Neural cell (in vitro differentiated cells): ENCODE measurements around the gene ZBP1. TPM values are rescaled to one million over a fixed set of nuclear protein-coding genes. Genes with fewer than 3 reads are reported as not detected.

ENCODE experiments used
- H2AFZ ChIP-seq: fragments of 200-600, 300-800 bp; sonication (generic), shearing (Covaris generic); 2 replicates; pipeline ENCODE4 v1.6.0; 2014; ENCODE audit warnings: low read depth, mild to moderate bottlenecking, antibody characterized with exemption, low read length, moderate library complexity
- H3F3A ChIP-seq: fragments of 200-600 bp; shearing (Covaris generic); 2 replicates; pipeline ENCODE4 v1.6.1; 2016; ENCODE audit warnings: mild to moderate bottlenecking, moderate library complexity, mixed read lengths, antibody characterized with exemption, low read length; ENCODE audit not compliant: insufficient read depth, poor library complexity, severe bottlenecking
- H3K27ac ChIP-seq: fragments of 200-600, 300-800 bp; sonication (generic), shearing (Covaris generic); 2 replicates; pipeline ENCODE4 v1.5.1; 2014; ENCODE audit warnings: mild to moderate bottlenecking, low read length, moderate library complexity
- H3K27me3 ChIP-seq: fragments of 300-800, 200-600 bp; sonication (generic), shearing (Covaris generic); 2 replicates; pipeline ENCODE4 v1.6.0; 2014; ENCODE audit warnings: mild to moderate bottlenecking, low read depth, low read length, moderate library complexity; ENCODE audit not compliant: insufficient read depth
- H3K36me3 ChIP-seq: fragments of 300-800, 200-600 bp; sonication (generic), shearing (Covaris generic); 2 replicates; pipeline ENCODE4 v1.5.1; 2014; ENCODE audit warnings: mild to moderate bottlenecking, antibody characterized with exemption, low read length, moderate library complexity; ENCODE audit not compliant: insufficient read depth
- H3K4me2 ChIP-seq: fragments of 300-800, 200-600 bp; sonication (generic), shearing (Covaris generic); 2 replicates; pipeline ENCODE4 v1.6.0; 2014; ENCODE audit warnings: mild to moderate bottlenecking, low read length
- H3K4me3 ChIP-seq: fragments of 300-800, 200-600 bp; sonication (generic), shearing (Covaris generic); 2 replicates; pipeline ENCODE4 v1.5.1; 2014; ENCODE audit warnings: mild to moderate bottlenecking, low read length, moderate library complexity
- H3K79me2 ChIP-seq: fragments of 200-600 bp; shearing (Covaris generic); replicated peaks from 2 replicates; pipeline ENCODE4 v1.6.0; 2014; ENCODE audit warnings: mild to moderate bottlenecking, low read length, moderate library complexity; ENCODE audit not compliant: insufficient read depth
- H3K9ac ChIP-seq: fragments of 300-800, 200-600 bp; sonication (generic), shearing (Covaris generic); 2 replicates; pipeline ENCODE4 v1.6.1; 2016; ENCODE audit warnings: mild to moderate bottlenecking, low read length, mixed read lengths
- H3K9me2 ChIP-seq: fragments of 200-600 bp; shearing (Covaris generic); 2 replicates; pipeline ENCODE4 v1.6.1; 2016; ENCODE audit warnings: mild to moderate bottlenecking, low read length, mixed read lengths; ENCODE audit not compliant: insufficient read depth
- H3K9me3 ChIP-seq: fragments of 200-600, 300-800 bp; sonication (generic), shearing (Covaris generic); 2 replicates; pipeline ENCODE4 v1.6.1; 2016; ENCODE audit warnings: mild to moderate bottlenecking, mixed run types, low read length, moderate library complexity, mixed read lengths
- H4K20me1 ChIP-seq: fragments of 200-600 bp; shearing (Covaris generic); 2 replicates; pipeline ENCODE4 v1.6.1; 2016; ENCODE audit warnings: mild to moderate bottlenecking, mixed run types; ENCODE audit not compliant: insufficient read depth
- CTCF ChIP-seq: fragments of 450-650 bp; IDR thresholded peaks from 2 replicates; pipeline ENCODE4 v1.5.1; 2014; ENCODE audit warnings: antibody characterized with exemption, mild to moderate bottlenecking, moderate library complexity; ENCODE audit not compliant: poor library complexity, severe bottlenecking
- EP300 ChIP-seq: fragments of 450-650 bp; conservative IDR thresholded peaks from 2 replicates; pipeline ENCODE4 v1.6.1; 2014; ENCODE audit warnings: antibody characterized with exemption, mild to moderate bottlenecking, moderate library complexity; ENCODE audit not compliant: poor library complexity, severe bottlenecking
- EZH2 ChIP-seq: fragments of 200-600, 300-800 bp; shearing (Covaris generic), sonication (generic); IDR thresholded peaks from 2 replicates; pipeline ENCODE4 v1.6.1; 2014; ENCODE audit warnings: antibody characterized with exemption, low read length, borderline replicate concordance, mild to moderate bottlenecking; ENCODE audit not compliant: insufficient read depth, poor library complexity, severe bottlenecking
- MXI1 ChIP-seq: fragments of 450-650 bp; conservative IDR thresholded peaks from 2 replicates; pipeline ENCODE4 v1.6.1; 2014; ENCODE audit warnings: antibody characterized with exemption, mild to moderate bottlenecking; ENCODE audit not compliant: poor library complexity, severe bottlenecking
- POLR2AphosphoS5 ChIP-seq: IDR thresholded peaks from 2 replicates; pipeline ENCODE4 v1.6.1; 2012
- RAD21 ChIP-seq: fragments of 450-650 bp; conservative IDR thresholded peaks from 2 replicates; pipeline ENCODE4 v1.6.1; 2014; ENCODE audit warnings: antibody characterized with exemption, mild to moderate bottlenecking, moderate library complexity
- REST ChIP-seq: IDR thresholded peaks from 2 replicates; pipeline ENCODE4 v1.6.1; 2012; ENCODE audit warnings: borderline replicate concordance
- SMC3 ChIP-seq: fragments of 450-650 bp; conservative IDR thresholded peaks from 2 replicates; pipeline ENCODE4 v1.6.1; 2014; ENCODE audit warnings: antibody characterized with exemption, mild to moderate bottlenecking, moderate library complexity; ENCODE audit not compliant: poor library complexity
- TAF1 ChIP-seq: IDR thresholded peaks from 2 replicates; pipeline ENCODE4 v1.6.1; 2012; ENCODE audit warnings: low read depth
- polyA plus RNA-seq: library from polyadenylated mRNA; depleted of rRNA; stranded (reverse); fragments of >200 nt; gene quantifications from 2 replicates; pipeline ENCODE4 v1.2.3, GENCODE V29; 2014

The ZBP1 gene
- polyA plus RNA-seq, 1 donor from 2014 or later = not detected

GRCh38 chr20:57666106-57666833 lies 46.0 kb upstream of the ZBP1 start:
- Histone ChIP-seq H3K79me2 (peaks cover 7% of the 10 kb centered on the region), H4K20me1 (no peaks in the 10 kb centered on the region)

GRCh38 chr20:57665589-57665971 lies 45.4 kb upstream of the ZBP1 start:
- Histone ChIP-seq H3K79me2 (peaks cover 3% of the 10 kb centered on the region), H4K20me1 (no peaks in the 10 kb centered on the region), H3K9me3 (no peaks in the 10 kb centered on the region), H3K4me3 (no peak overlapping the region), H3K4me2 (no peak overlapping the region), H3K9me2 (no peaks in the 10 kb centered on the region), H3F3A (no peaks in the 10 kb centered on the region), H3K27me3 (no peaks in the 10 kb centered on the region), H3K27ac (no peak overlapping the region), H3K9ac (no peak overlapping the region), H2AFZ (no peak overlapping the region), H3K36me3 (no peaks in the 10 kb centered on the region)
- TF ChIP-seq POLR2AphosphoS5 = no peak
- TF ChIP-seq SMC3 = no peak
- no peak for TF ChIP-seq TAF1
- TF ChIP-seq RAD21 = no peak
- TF ChIP-seq EZH2 = no peak
- TF ChIP-seq CTCF = no peak
- no peak for TF ChIP-seq REST
- TF ChIP-seq EP300 = no peak
- TF ChIP-seq MXI1 = no peak

More at GRCh38 chr20:57666106-57666833, 46.0 kb upstream of the ZBP1 start:
- no peak for TF ChIP-seq CTCF
- H3K4me3 ChIP-seq = no peak overlapping the region
- no peak overlapping the region for H3K4me2 ChIP-seq
- H3F3A ChIP-seq = no peaks in the 10 kb centered on the region
- H3K9me3 ChIP-seq = no peaks in the 10 kb centered on the region
- H3K9ac ChIP-seq = no peak overlapping the region
- H3K9me2 ChIP-seq = no peaks in the 10 kb centered on the region
- no peaks in the 10 kb centered on the region for H3K36me3 ChIP-seq
- no peak overlapping the region for H2AFZ ChIP-seq
- H3K27ac ChIP-seq = no peak overlapping the region
- no peaks in the 10 kb centered on the region for H3K27me3 ChIP-seq
